ENCODE results near the gene HDAC1. TPM values are rescaled to one million over a fixed set of nuclear protein-coding genes. Genes with fewer than 3 reads are reported as not detected.
A peak's percentile ranks its signal among the peaks of the same experiment; 100 is the strongest.
"Not testable (repeated sequence)": the region's sequence is repeated elsewhere in the genome, so short reads cannot be mapped to it uniquely, and the experiment has no call there.

Gene HDAC1
- total RNA-seq, 8 experiments from 2014 or later, result 45.7 to 124 (median 77.0) TPM

DNA sequence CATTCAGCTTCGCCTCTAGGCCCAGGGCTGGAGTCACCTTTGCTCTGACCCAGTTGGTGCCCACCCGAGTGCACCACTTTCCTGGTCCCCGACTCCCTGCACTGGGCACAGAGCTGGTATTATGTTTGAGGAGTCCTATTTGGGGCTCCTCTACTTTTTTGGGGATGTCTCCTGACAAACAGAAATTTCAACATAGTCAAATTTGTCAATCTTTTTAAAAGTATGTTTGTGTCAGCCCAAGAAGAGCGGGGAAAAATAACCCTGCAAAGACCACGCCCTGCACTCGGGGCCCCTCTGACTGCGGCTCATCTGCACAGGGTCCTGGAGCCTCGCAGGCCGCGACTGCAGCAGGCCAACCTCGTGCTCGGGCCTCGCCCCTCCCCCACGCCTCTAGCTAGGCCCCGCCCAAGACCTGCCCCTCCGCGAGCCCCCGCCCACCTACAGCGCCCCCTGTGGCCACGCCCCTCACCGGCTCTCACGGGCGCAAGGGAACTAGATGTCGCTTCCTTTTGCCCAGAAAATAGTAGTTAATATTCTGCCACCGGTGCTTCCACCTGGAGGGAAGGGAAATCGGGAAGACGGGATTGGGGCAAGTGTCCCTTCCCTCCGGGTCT is 59.0 kb downstream of the HDAC1 start:
- ATAC-seq (replicated peaks in 6 of 8), result peak; percentile 24 to 52 (median 37)
- H3K4me1 ChIP-seq (replicated peaks in 1 of 2), result peaks cover 14 to 22% of the 10 kb centered on the region in 2 donors
- in situ Hi-C loops (cut with MboI; ENCODE audit: low pct_unique_long_range_greater_than_20kb in 2 of 9, low sequenced_read_pairs in 9 of 9, unreplicated experiment in 9 of 9), result no loop called here
- WGBS, 10 experiments, result 28 to 80% (median 50%) methylated on average over 1 to 12 of the region's 28 CpGs; no CpG with 5 or more reads in 5 of the 10 experiments
- H3K27ac ChIP-seq, result peak overlapping the region; percentile 94 to 96
- peak overlapping the region; percentile 64 to 77 (median 67) for H3K4me3 ChIP-seq

DNA sequence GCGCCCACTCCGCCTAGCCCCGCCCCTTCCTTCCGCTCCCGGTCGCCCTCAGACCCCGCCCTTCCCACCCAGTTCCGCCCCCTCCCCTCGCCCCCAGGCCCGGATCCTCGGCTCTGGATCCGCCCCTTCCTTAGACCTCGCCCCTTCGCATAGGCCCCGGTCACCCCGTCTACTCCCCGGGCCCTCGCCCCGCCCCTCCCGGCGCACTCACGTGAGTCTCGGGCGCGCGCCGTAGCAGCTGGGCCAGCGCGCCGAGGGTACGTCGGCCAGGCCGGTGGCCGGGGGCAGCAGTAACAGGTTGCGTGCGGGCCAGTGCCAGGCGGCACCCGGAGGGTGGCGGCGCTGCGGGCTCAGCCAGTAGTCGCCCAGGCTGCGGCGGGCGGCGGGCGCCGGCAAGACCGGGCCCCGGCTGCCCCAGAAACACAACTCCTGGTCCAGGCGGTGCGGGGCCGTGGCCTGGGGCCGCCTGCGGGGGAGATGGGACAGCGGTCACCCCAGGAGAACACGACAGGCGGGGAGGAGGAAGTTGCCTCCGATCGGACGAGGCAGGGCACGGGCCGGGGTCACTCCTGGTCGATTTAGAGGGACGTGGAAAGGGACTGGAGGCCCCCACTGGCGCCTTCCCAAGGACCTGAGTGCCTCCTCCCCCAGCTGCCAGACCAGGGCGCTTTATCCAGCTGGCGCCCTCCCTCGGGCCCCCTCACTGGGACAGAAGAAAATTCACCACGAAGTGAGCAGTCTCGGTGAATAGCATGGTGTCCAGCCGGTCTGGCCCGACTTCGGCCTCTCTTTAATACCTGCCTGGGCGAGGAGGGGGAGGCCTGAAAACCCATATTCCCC is 59.7 kb downstream of the HDAC1 start:
- Histone ChIP-seq H3K27ac (peak overlapping the region; percentile 94 to 96), H3K4me1 (replicated peaks in 1 of 2) (peaks cover 14 to 18% of the 10 kb centered on the region in 2 donors), H3K4me3 (peak overlapping the region; percentile 64 to 77 (median 67))
- WGBS, 10 experiments, result 0 to 7% (median 0%) methylated on average over 2 to 14 of the region's 75 CpGs; no CpG with 5 or more reads in 5 of the 10 experiments
- in situ Hi-C loops (cut with MboI; ENCODE audit: low pct_unique_long_range_greater_than_20kb in 2 of 9, low sequenced_read_pairs in 9 of 9, unreplicated experiment in 9 of 9), result no loop called here
- peak; percentile 81 to 97 (median 90) for ATAC-seq (replicated peaks in 6 of 8)

- WGBS, 10 experiments, result 20 to 46% (median 41%) methylated on average over 1 to 8 of the region's 8 CpGs; no CpG with 5 or more reads in 6 of the 10 experiments
- H3K27ac ChIP-seq, result peak overlapping the region; percentile 94 to 96
These were observed 60.4 kb downstream of the HDAC1 start for GRCh38 chr1:32352239-32352745.

GRCh38 chr1:32352831-32353383 is 61.0 kb downstream of the HDAC1 start:
- H3K27ac ChIP-seq, result peak overlapping the region; percentile 94 to 96
- H3K4me3 ChIP-seq, result peak overlapping the region in 2 of 5 donors; percentile 64 to 67
- WGBS, 10 experiments, result 58 to 89% (median 81%) methylated on average over 1 to 2 of the region's 2 CpGs; no CpG with 5 or more reads in 6 of the 10 experiments
- ATAC-seq (replicated peaks in 6 of 8), result no peak
- in situ Hi-C loops (cut with MboI; ENCODE audit: low pct_unique_long_range_greater_than_20kb in 2 of 9, low sequenced_read_pairs in 9 of 9, unreplicated experiment in 9 of 9), result no loop called here
- H3K4me1 ChIP-seq (replicated peaks in 1 of 2), result peaks cover 25% of the 10 kb centered on the region in 2 donors

More at GRCh38 chr1:32352239-32352745, 60.4 kb downstream of the HDAC1 start:
- H3K4me3 ChIP-seq, result peak overlapping the region; percentile 64 to 77 (median 67)
- peak in 2 of 8 experiments; percentile 1 to 20 for ATAC-seq (replicated peaks in 6 of 8)
- peaks cover 18 to 21% of the 10 kb centered on the region in 2 donors for H3K4me1 ChIP-seq (replicated peaks in 1 of 2)
- in situ Hi-C loops (cut with MboI; ENCODE audit: low pct_unique_long_range_greater_than_20kb in 2 of 9, low sequenced_read_pairs in 9 of 9, unreplicated experiment in 9 of 9), result no loop called here

- no peak overlapping the region for H3K4me3 ChIP-seq
- peaks cover 27 to 28% of the 10 kb centered on the region in 2 donors for H3K4me1 ChIP-seq (replicated peaks in 1 of 2)
- 54 to 94% (median 79%) methylated on average over 1 to 2 of the region's 2 CpGs; no CpG with 5 or more reads in 3 of the 10 experiments for WGBS, 10 experiments
- ATAC-seq (replicated peaks in 6 of 8), result no peak
- no peak overlapping the region for H3K27ac ChIP-seq
- in situ Hi-C loops (cut with MboI; ENCODE audit: low pct_unique_long_range_greater_than_20kb in 2 of 9, low sequenced_read_pairs in 9 of 9, unreplicated experiment in 9 of 9), result no loop called here
These were observed 61.5 kb downstream of the HDAC1 start for GRCh38 chr1:32353431-32353830.

GRCh38 chr1:32353886-32354570 is 62.1 kb downstream of the HDAC1 start:
- H3K4me1 ChIP-seq (replicated peaks in 1 of 2), result peaks cover 27 to 28% of the 10 kb centered on the region in 2 donors
- H3K27ac ChIP-seq, result no peak overlapping the region
- H3K4me3 ChIP-seq, result no peak overlapping the region
- 38 to 67% (median 60%) methylated on average over 1 to 2 of the region's 2 CpGs; no CpG with 5 or more reads in 2 of the 10 experiments for WGBS, 10 experiments
- in situ Hi-C loops (cut with MboI; ENCODE audit: low pct_unique_long_range_greater_than_20kb in 2 of 9, low sequenced_read_pairs in 9 of 9, unreplicated experiment in 9 of 9), result no loop called here
- no peak for ATAC-seq (replicated peaks in 6 of 8)

- ATAC-seq (replicated peaks in 6 of 8); H3K4me3 ChIP-seq; in situ Hi-C loops (cut with MboI; ENCODE audit: low pct_unique_long_range_greater_than_20kb in 2 of 9, low sequenced_read_pairs in 9 of 9, unreplicated experiment in 9 of 9); H3K27ac ChIP-seq: not testable (repeated sequence)
- H3K4me1 ChIP-seq (replicated peaks in 1 of 2), result peaks cover 24 to 25% of the 10 kb centered on the region in 2 donors
- 79 to 100% (median 90%) methylated on average over 1 to 6 of the region's 6 CpGs; no CpG with 5 or more reads in 1 of the 10 experiments for WGBS, 10 experiments
These were observed 63.9 kb downstream of the HDAC1 start for GRCh38 chr1:32355778-32356177.

DNA sequence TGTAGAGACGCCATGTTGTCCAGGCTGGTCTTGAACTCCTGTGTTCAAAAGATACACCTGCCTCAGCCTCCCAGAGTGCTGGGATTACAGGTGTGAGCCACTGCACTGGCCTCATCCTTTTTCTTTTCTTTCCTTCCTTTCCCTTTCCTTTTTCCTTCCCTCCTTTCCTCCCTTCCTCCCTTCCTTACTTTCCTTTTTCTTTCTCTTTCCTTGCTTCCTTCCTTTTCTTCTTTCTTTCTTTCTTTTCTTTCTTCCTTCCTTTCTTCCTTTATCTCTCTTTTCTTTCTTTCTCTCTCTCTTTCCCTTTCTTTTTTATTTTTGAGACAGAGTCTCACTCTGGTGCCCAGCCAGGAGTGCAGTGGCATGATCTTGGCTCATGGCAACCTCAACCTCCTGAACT is 64.6 kb downstream of the HDAC1 start:
- Histone ChIP-seq H3K4me3 (no peak overlapping the region), H3K27ac (no peak overlapping the region), H3K4me1 (replicated peaks in 1 of 2) (peaks cover 24 to 26% of the 10 kb centered on the region in 2 donors)
- in situ Hi-C loops (cut with MboI; ENCODE audit: low pct_unique_long_range_greater_than_20kb in 2 of 9, low sequenced_read_pairs in 9 of 9, unreplicated experiment in 9 of 9), result no loop called here
- no peak for ATAC-seq (replicated peaks in 6 of 8)
- WGBS, 10 experiments, result 75 to 100% (median 88%) methylated on average over 1 of the region's 1 CpG; no CpG with 5 or more reads in 3 of the 10 experiments

GRCh38 chr1:32357614-32358013 is 65.7 kb downstream of the HDAC1 start:
- WGBS, 10 experiments, result 0 to 100% (median 45%) methylated on average over 1 to 6 of the region's 6 CpGs; no CpG with 5 or more reads in 3 of the 10 experiments
- ATAC-seq (replicated peaks in 6 of 8), result peak in 5 of 8 experiments; percentile 22 to 45 (median 37)
- Histone ChIP-seq H3K27ac (no peak overlapping the region), H3K4me3 (no peak overlapping the region), H3K4me1 (replicated peaks in 1 of 2) (peaks cover 30 to 32% of the 10 kb centered on the region in 2 donors)
- in situ Hi-C loops (cut with MboI; ENCODE audit: low pct_unique_long_range_greater_than_20kb in 2 of 9, low sequenced_read_pairs in 9 of 9, unreplicated experiment in 9 of 9), result no loop called here

GRCh38 chr1:32358435-32358834 is 66.6 kb downstream of the HDAC1 start:
- Histone ChIP-seq H3K4me1 (replicated peaks in 1 of 2) (peaks cover 28 to 30% of the 10 kb centered on the region in 2 donors), H3K4me3 (no peak overlapping the region), H3K27ac (no peak overlapping the region)
- in situ Hi-C loops (cut with MboI; ENCODE audit: low pct_unique_long_range_greater_than_20kb in 2 of 9, low sequenced_read_pairs in 9 of 9, unreplicated experiment in 9 of 9), result no loop called here
- 50 to 89% (median 83%) methylated on average over 1 to 3 of the region's 3 CpGs; no CpG with 5 or more reads in 2 of the 10 experiments for whole genome bisulfite sequencing, 10 experiments
- ATAC-seq (replicated peaks in 6 of 8), result no peak

DNA sequence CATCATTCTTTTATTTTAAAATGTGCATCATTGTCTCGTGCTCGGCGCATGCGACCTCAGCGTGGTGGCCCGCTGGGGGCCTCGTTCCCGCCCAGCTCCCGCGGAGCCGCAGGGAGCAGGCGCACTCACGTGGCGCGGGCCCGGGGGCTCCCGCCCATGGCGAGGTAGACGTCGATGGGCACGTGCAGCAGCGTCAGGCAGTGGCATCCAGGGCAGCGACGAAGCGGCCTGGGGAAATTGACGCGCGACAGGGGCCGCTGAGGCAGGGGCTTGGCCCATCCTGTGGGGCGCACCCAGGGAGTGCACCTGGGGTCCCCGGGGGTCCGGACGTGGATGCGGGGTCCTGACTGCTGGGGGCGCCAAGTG is 69.4 kb downstream of the HDAC1 start:
- H3K4me1 ChIP-seq (replicated peaks in 1 of 2), result peaks cover 28 to 30% of the 10 kb centered on the region in 2 donors
- WGBS, 10 experiments, result 72 to 86% (median 84%) methylated on average over 1 to 13 of the region's 35 CpGs; no CpG with 5 or more reads in 7 of the 10 experiments
- ATAC-seq (replicated peaks in 6 of 8), result peak in 5 of 8 experiments; percentile 1 to 33 (median 6)
- no peak overlapping the region for H3K27ac ChIP-seq
- in situ Hi-C loops (cut with MboI; ENCODE audit: low pct_unique_long_range_greater_than_20kb in 2 of 9, low sequenced_read_pairs in 9 of 9, unreplicated experiment in 9 of 9), result no loop called here
- H3K4me3 ChIP-seq, result peak overlapping the region in 2 of 5 donors; percentile 25 to 31
